A549 (cell line): ENCODE results near the gene FCHO2. TPM values are rescaled to one million over a fixed set of nuclear protein-coding genes. Genes with fewer than 3 reads are reported as not detected.
A peak's percentile ranks its signal among the peaks of the same experiment; 100 is the strongest.

Experiments used
- ATAC-seq, 2 experiments: fragments of 200-7000 bp in 1 of 2; fragments of >200 bp in 1 of 2; cut with Nextera tagmentation in 1 of 2; cut with Tn5 transposase in 1 of 2; 3 replicates each; pipeline versions ENCODE4 v1.8.0 to v1.9.1; 2018 to 2020; ENCODE audit warnings: mild to moderate bottlenecking in 1 of 2, moderate library complexity in 1 of 2
- CTCF ChIA-PET: fragments of 300-600 bp; sonication (Branson Sonifier 250); formaldehyde crosslinking; extraction: SDS; loops from one replicate; lab custom pipeline; 2021; ENCODE audit warnings: antibody characterized with exemption, inconsistent platforms; lab: Yijun Ruan, JAX
- POLR2A ChIA-PET: fragments of 350-600 bp; formaldehyde crosslinking; extraction: SDS; loops from one replicate; lab custom pipeline; 2021; ENCODE audit warnings: antibody characterized with exemption, inconsistent platforms; lab: Yijun Ruan, JAX
- DNase-seq, 2 experiments: peaks; one replicate each; pipeline versions ENCODE4 v3.0.0 to v3.0.0-alpha.2; 2011 to 2016; ENCODE audit warnings: low read depth in 1 of 2, low spot score in 1 of 2
- FAIRE-seq: peaks from 2 replicates; lab custom pipeline; 2011; peaks lifted over from hg19 to GRCh38; lab: Jason Lieb, UNC
- H3K27ac ChIP-seq, 2 experiments: fragments of >200 bp; sonication (Bioruptor Twin); formaldehyde crosslinking; 3 replicates each; pipeline ENCODE4 v1.5.1; 2016 to 2017
- H3K4me1 ChIP-seq: fragments of >200 bp; sonication (Bioruptor Twin); formaldehyde crosslinking; 3 replicates; pipeline ENCODE4 v1.6.1; 2016
- H3K4me2 ChIP-seq: fragments of >200 bp; sonication (Bioruptor Twin); formaldehyde crosslinking; 3 replicates; pipeline ENCODE4 v1.6.1; 2016
- H3K4me3 ChIP-seq: fragments of >200 bp; sonication (Bioruptor Twin); formaldehyde crosslinking; 3 replicates; pipeline ENCODE4 v1.5.1; 2016
- H3K9me3 ChIP-seq: fragments of >200 bp; sonication (Bioruptor Twin); formaldehyde crosslinking; 3 replicates; pipeline ENCODE4 v1.6.1; 2016
- ATOH8 ChIP-seq: fragments of 250-450 bp; sonication (Bioruptor Pico); IDR thresholded peaks from 2 replicates; pipeline ENCODE4 v1.5.0; 2020; ENCODE audit warnings: low read depth, mild to moderate bottlenecking, moderate library complexity
- E2F6 ChIP-seq: IDR thresholded peaks from 2 replicates; pipeline ENCODE4 v1.6.1; 2012; ENCODE audit warnings: low read depth, borderline replicate concordance
- EHMT2 ChIP-seq: fragments of 200-600 bp; sonication (generic); IDR thresholded peaks from 2 replicates; pipeline ENCODE4 v1.6.1; 2016; ENCODE audit warnings: antibody characterized with exemption, low read depth, mild to moderate bottlenecking, moderate library complexity
- FOSL2 ChIP-seq, 2 experiments: fragments of 450-650 bp in 1 of 2; fragments of >200 bp in 1 of 2; sonication (Bioruptor Twin) in 1 of 2; formaldehyde crosslinking; IDR thresholded peaks; 2 replicates each; pipeline versions ENCODE4 v1.5.0 to v1.6.1; 2016 to 2020; ENCODE audit warnings: mild to moderate bottlenecking in 1 of 2, moderate library complexity in 1 of 2
- FOXS1 ChIP-seq: fragments of 250-450 bp; sonication (Bioruptor Pico); IDR thresholded peaks from 2 replicates; pipeline ENCODE4 v1.5.0; 2020; ENCODE audit warnings: mild to moderate bottlenecking, moderate library complexity
- GATA3 ChIP-seq: IDR thresholded peaks from 2 replicates; pipeline ENCODE4 v1.6.1; 2012; ENCODE audit warnings: borderline replicate concordance
- KDM5A ChIP-seq: fragments of 200-600 bp; sonication (generic); IDR thresholded peaks from 2 replicates; pipeline ENCODE4 v1.6.1; 2016; ENCODE audit warnings: antibody characterized with exemption, mild to moderate bottlenecking
- MAFK ChIP-seq: fragments of 450-650 bp; IDR thresholded peaks from 2 replicates; pipeline ENCODE4 v1.6.1; 2014; ENCODE audit not compliant: partially characterized antibody
- MAZ ChIP-seq: fragments of 150-350 bp; IDR thresholded peaks from 2 replicates; pipeline ENCODE4 v1.6.1; 2014; ENCODE audit warnings: antibody characterized with exemption, low read depth, low read length, borderline replicate concordance
- NFE2L2 ChIP-seq: fragments of 150-350 bp; conservative IDR thresholded peaks from 2 replicates; pipeline ENCODE4 v1.6.1; 2014; ENCODE audit warnings: low read length
- PHF8 ChIP-seq: fragments of 200-600 bp; sonication (generic); IDR thresholded peaks from 2 replicates; pipeline ENCODE4 v1.6.1; 2016; ENCODE audit warnings: low read depth, mild to moderate bottlenecking, antibody characterized with exemption, moderate library complexity, borderline replicate concordance
- POLR2AphosphoS2 ChIP-seq: conservative IDR thresholded peaks from 2 replicates; pipeline ENCODE4 v1.6.1; 2012; ENCODE audit warnings: low read length, improper control_type of control experiment, inconsistent platforms
- RAD21 ChIP-seq, 2 experiments: fragments of >200 bp in 1 of 2; sonication (Bioruptor Twin) in 1 of 2; formaldehyde crosslinking in 1 of 2; IDR thresholded peaks in 1 of 2; conservative IDR thresholded peaks in 1 of 2; 2 replicates in 1 of 2; 3 replicates in 1 of 2; pipeline ENCODE4 v1.6.1; 2012 to 2018; ENCODE audit warnings: inconsistent platforms in 1 of 2
- RARB ChIP-seq: fragments of 250-450 bp; sonication (Bioruptor Pico); IDR thresholded peaks from 2 replicates; pipeline ENCODE4 v1.8.0; 2021; ENCODE audit warnings: mild to moderate bottlenecking, moderate library complexity
- RCOR1 ChIP-seq: fragments of 150-350 bp; IDR thresholded peaks from 2 replicates; pipeline ENCODE4 v1.6.1; 2014; ENCODE audit warnings: antibody characterized with exemption, low read length, low read depth
- SMC3 ChIP-seq: fragments of >200 bp; sonication (Bioruptor Twin); formaldehyde crosslinking; IDR thresholded peaks from 3 replicates; pipeline ENCODE4 v1.6.1; 2018; ENCODE audit warnings: inconsistent platforms
- TFCP2L1 ChIP-seq: fragments of 250-450 bp; sonication (Bioruptor Pico); IDR thresholded peaks from 2 replicates; pipeline ENCODE4 v1.5.0; 2021; ENCODE audit warnings: mild to moderate bottlenecking
- TP53 ChIP-seq: fragments of 250-450 bp; sonication (Bioruptor Pico); IDR thresholded peaks from 2 replicates; pipeline ENCODE4 v1.5.0; 2021; ENCODE audit warnings: mild to moderate bottlenecking, moderate library complexity
- ZSCAN20 ChIP-seq: fragments of 250-450 bp; sonication (Bioruptor Pico); IDR thresholded peaks from 2 replicates; pipeline ENCODE4 v1.8.0; 2022; ENCODE audit warnings: mild to moderate bottlenecking, moderate library complexity
- polyA plus RNA-seq, 4 experiments: library from polyadenylated mRNA; depleted of rRNA in 3 of 4; stranded (reverse); fragments of >200 nt; fragmentation: RNase III in 1 of 4; extraction: RNeasy Plus Mini Kit Qiagen cat#74134 plus additional on column Dnase treatment in 1 of 4; gene quantifications; 2 replicates in 3 of 4; 3 replicates in 1 of 4; pipeline ENCODE4 v1.2.3, GENCODE V29; 2011 to 2017
- TF ChIP-seq, protein P1 (sequence below): IDR thresholded peaks from 2 replicates; pipeline ENCODE4 v1.6.1; 2012
- TF ChIP-seq, protein P2 (sequence below): IDR thresholded peaks from 2 replicates; pipeline ENCODE4 v1.6.1; 2012
- TF ChIP-seq, protein P3 (sequence below): fragments of 250-450 bp; sonication (Bioruptor Pico); IDR thresholded peaks from 2 replicates; pipeline ENCODE4 v1.5.0; 2021; ENCODE audit warnings: mild to moderate bottlenecking, moderate library complexity, borderline replicate concordance

The FCHO2 gene
- polyA plus RNA-seq, 2 of the 4 experiments (the other 2 are of a cell fraction) = 9.1 to 14.9 TPM

DNA sequence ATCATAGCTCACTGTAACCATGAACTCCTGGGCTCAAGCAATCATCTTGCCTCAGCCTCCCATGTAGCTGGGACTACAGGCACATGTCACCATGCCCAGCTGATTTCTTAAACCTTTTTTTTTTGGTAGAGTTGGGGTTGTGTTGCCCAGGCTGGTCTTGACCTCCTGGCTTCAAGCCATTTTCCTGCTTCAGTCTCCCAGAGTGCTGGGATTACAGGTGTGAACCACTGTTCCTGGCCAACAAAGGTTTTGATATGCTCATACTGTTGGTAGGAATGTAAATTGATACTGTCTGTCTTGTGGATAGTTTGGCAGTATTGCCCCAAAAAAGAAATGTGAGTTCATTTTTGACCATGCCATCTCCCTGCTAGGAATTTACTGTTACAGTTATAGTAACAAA is 87.2 kb downstream of the FCHO2 start:
- no peak for TF ChIP-seq POLR2AphosphoS2
- TF ChIP-seq E2F6 = no peak
- TF ChIP-seq EHMT2 = no peak
- TF ChIP-seq MAFK = no peak
- TF ChIP-seq, protein P1, sequence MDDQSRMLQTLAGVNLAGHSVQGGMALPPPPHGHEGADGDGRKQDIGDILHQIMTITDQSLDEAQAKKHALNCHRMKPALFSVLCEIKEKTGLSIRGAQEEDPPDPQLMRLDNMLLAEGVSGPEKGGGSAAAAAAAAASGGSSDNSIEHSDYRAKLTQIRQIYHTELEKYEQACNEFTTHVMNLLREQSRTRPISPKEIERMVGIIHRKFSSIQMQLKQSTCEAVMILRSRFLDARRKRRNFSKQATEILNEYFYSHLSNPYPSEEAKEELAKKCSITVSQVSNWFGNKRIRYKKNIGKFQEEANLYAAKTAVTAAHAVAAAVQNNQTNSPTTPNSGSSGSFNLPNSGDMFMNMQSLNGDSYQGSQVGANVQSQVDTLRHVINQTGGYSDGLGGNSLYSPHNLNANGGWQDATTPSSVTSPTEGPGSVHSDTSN = no peak
- TF ChIP-seq ATOH8 = no peak
- no peak for TF ChIP-seq NFE2L2
- TF ChIP-seq KDM5A = no peak
- TF ChIP-seq TP53 (CRISPR knock-in tag) = no peak
- TF ChIP-seq, protein P2, sequence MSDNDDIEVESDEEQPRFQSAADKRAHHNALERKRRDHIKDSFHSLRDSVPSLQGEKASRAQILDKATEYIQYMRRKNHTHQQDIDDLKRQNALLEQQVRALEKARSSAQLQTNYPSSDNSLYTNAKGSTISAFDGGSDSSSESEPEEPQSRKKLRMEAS = no peak
- TF ChIP-seq TFCP2L1 = no peak
- TF ChIP-seq FOXS1 (CRISPR knock-in tag) = no peak
- no peak for TF ChIP-seq RARB
- TF ChIP-seq MAZ = no peak
- no peak for TF ChIP-seq RCOR1
- TF ChIP-seq ZSCAN20 (CRISPR knock-in tag) = no peak
- TF ChIP-seq GATA3 = no peak
- TF ChIP-seq RAD21 (conservative IDR thresholded peaks at IDR 0.05 in 1 of 2, IDR thresholded peaks at IDR 0.05 in 1 of 2) = no peak
- ChIA-PET POLR2A (no interaction called here), CTCF (no interaction called here)
- Histone ChIP-seq H3K27ac (no peak overlapping the region), H3K9me3 (no peaks in the 10 kb centered on the region), H3K4me1 (no peaks in the 10 kb centered on the region), H3K4me2 (no peak overlapping the region), H3K4me3 (no peak overlapping the region)
- peak; percentile 13 for FAIRE-seq
- no peak for DNase-seq
- no peak for ATAC-seq

DNA sequence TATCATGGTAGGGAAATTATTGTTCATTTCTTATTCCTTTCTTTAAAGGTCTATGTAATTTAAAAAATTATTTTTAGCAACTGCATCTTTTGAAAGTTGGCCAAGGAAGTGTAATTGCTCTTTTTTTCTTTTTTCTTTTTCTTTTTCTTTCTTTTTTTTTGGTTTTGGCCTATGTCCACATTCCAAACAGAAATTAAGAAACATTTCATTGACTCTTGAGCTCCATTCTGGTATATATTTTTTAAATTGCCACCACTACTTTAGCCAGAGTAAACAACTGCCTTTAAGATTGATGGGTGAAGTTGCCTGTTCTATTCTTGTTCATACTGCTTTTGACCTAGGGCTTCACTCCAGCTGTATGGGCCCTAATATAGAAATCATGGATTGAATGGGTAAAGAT is 88.7 kb downstream of the FCHO2 start:
- Histone ChIP-seq H3K4me1 (no peaks in the 10 kb centered on the region), H3K4me2 (no peak overlapping the region)
- ATAC-seq (no peak), FAIRE-seq (no peak)
- POLR2A ChIA-PET = no interaction called here
- no peak for TF ChIP-seq PHF8
- no peak for TF ChIP-seq ATOH8
- TF ChIP-seq, protein P3, sequence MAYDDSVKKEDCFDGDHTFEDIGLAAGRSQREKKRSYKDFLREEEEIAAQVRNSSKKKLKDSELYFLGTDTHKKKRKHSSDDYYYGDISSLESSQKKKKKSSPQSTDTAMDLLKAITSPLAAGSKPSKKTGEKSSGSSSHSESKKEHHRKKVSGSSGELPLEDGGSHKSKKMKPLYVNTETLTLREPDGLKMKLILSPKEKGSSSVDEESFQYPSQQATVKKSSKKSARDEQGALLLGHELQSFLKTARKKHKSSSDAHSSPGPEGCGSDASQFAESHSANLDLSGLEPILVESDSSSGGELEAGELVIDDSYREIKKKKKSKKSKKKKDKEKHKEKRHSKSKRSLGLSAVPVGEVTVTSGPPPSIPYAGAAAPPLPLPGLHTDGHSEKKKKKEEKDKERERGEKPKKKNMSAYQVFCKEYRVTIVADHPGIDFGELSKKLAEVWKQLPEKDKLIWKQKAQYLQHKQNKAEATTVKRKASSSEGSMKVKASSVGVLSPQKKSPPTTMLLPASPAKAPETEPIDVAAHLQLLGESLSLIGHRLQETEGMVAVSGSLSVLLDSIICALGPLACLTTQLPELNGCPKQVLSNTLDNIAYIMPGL (CRISPR knock-in tag) = no peak
- TF ChIP-seq KDM5A = no peak
- TF ChIP-seq FOXS1 (CRISPR knock-in tag) = no peak
- TF ChIP-seq FOSL2 (IDR thresholded peaks at IDR 0.05) = no peak
- no peak for TF ChIP-seq FOSL2 (CRISPR knock-in tag; IDR thresholded peaks at IDR 0.05)
- TF ChIP-seq SMC3 = no peak
- TF ChIP-seq, all 56 proteins: peak for 0
- Histone ChIP-seq H3K9me3 (no peaks in the 10 kb centered on the region), H3K4me3 (no peak overlapping the region), H3K27ac (no peak overlapping the region)
- CTCF ChIA-PET = interaction anchor here (1.0 kb wide), 1 partner anchor 39 kb away, joined by 3 read pairs; no protein-coding TSS in a partner anchor
- no peak for DNase-seq
